Activated CD4-positive, alpha-beta T cell treated with anti-CD3 and anti-CD28 coated beads, Interleukin-2, Interleukin-4, amounts not matched to agents 100 ng/mL and 50 ng/mL, durations not matched to agents 16 hours and 8 hours (primary cell): ENCODE measurements around the gene ADD2.
A peak's percentile ranks its signal among the peaks of the same experiment; 100 is the strongest.

Experiments used
- DNase-seq: peaks from one replicate; pipeline ENCODE4 v3.0.0-alpha.2; 2020; ENCODE audit warnings: low spot score

Gene ADD2

DNA sequence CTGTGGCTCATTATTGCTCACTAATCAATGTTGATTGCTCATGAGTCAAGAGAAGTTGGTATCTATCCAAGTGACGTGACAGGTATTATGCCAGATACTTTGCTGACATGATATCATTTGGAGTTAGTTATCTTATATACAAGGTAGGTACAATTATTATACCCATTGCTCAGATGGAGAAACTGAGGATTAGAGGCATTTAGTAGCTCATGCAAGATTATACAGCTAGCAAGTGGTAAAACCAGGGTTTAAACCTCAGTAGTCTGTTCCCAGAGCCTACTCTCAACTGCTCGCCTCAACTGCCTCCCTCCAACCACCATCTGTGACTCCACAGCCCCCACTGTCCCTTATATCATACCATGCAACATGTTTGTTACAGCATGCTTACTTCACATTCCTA, 16.3 kb upstream of the ADD2 start:
- no peak for DNase-seq

DNA sequence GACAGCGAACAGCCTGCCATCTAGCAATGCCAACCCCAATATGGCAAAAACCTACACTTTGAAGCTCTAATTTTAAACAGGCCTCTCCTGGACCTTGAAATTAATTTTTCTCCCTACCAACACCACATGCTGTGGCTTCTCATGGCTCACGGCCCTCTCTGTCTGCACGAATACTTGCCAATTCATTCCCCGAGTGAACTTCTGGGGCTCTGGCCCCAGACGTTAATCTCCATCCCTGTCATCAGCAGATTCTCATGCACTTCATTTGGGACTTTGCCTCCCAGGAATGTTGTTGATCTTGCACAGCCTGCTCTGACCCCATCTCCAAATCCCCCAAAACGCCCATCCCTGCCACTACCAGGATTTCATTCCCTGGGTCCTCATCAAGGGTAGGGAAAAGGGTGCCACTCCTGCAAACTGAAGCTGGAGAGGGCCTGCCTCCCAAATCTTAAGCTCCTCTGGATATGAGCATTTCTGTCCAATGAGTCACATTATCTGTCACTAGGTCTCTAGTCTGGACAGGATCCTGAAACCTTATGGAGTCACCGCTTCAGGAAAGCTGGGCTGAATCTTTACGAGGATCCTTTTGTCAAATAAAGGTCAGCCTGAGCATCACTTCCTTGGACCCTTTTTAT, 12.0 kb upstream of the ADD2 start:
- DNase-seq = no peak

DNA sequence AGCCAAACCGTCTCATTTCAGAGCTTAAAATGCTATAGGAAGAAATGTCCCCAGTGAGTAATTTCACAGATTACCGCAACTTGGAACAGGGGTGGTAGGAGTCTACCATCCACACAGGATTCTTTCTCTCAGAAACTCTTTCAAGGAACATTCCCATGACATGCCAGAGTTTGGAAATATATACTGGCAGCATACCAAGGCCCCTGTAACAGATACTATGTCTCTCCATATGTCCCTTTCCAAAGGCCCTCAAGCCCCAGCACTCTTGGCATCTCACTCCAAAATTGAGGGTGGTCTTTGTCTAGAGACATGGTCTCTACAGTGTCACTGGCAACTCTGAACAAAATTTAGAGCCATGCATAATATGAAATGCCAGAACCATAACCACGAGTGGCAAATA, 11.5 kb upstream of the ADD2 start:
- DNase-seq = no peak

DNA sequence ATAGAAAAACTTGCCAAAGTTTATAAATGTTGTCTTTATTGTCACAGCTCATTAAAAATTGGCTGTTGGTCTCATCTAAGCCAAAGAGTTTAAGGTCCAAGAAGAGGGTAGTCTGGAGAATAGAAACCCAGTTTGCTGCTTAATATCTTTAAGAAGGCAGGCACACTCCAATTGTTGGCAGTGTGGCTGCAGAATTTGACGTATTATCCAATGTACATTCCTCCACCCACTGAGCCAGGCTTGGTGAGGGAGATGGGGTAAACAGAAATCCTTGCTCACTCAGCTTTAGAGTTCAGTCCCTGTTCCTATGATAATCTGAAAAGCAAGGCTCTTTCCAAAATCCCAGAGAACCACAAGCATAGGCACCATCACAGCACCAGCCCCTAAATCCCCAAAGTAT, 10.7 kb upstream of the ADD2 start:
- no peak for DNase-seq

DNA sequence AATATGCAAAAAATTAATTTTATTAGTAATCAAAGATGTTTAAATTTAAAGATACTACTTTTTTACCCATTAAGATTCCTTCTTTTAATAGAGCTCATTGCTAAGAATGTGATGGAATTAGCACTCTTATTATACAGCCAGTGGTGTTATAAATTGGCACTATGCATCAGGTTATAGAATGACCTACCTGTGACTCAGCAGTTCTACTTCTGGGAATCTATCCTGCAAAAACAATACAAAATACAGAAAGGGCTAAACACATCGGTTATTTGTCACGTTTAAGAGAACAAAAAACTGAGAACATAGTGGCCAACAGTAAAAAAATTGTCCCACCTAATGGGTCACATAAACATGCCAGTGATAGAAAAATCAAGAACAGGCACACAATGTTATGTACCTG, 9.4 kb upstream of the ADD2 start:
- DNase-seq = no peak

DNA sequence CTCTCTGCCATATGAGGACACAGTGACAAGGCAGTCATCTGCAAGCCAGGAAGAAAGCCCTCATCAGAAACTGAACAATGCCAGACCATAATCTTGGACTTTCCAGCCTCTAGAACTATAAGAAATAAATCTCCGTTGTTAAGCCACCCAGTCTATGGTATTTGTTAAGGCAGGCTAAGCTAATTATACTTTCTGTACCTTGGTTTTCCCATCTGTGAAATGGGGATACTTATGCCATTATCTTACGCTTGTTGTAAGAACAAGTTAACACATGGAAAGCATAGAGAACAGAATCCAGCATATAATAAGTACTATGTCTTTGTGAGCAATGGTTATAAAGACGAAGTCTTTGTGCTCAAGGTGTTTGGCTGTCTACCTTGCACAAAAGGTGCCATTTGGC, 8.3 kb upstream of the ADD2 start:
- no peak for DNase-seq

DNA sequence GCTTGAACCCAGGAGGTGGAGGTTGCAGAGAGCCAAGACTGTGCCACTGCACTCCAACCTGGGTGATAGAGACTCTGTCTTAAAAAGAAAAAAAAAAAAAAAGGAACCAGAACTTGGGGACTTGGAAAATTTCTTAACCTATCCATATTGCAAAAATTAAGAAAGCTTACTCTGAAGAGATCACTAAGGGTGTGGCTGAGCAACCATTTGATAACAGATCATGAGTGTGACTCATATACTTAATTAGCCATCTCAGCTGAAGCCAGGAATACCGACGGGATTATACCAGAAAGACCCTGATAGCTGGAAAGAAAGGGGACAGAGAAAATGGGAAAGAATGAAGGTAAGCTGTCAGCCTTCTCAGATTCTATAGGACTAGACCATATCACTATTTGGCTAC, 7.1 kb upstream of the ADD2 start:
- DNase-seq = no peak

DNA sequence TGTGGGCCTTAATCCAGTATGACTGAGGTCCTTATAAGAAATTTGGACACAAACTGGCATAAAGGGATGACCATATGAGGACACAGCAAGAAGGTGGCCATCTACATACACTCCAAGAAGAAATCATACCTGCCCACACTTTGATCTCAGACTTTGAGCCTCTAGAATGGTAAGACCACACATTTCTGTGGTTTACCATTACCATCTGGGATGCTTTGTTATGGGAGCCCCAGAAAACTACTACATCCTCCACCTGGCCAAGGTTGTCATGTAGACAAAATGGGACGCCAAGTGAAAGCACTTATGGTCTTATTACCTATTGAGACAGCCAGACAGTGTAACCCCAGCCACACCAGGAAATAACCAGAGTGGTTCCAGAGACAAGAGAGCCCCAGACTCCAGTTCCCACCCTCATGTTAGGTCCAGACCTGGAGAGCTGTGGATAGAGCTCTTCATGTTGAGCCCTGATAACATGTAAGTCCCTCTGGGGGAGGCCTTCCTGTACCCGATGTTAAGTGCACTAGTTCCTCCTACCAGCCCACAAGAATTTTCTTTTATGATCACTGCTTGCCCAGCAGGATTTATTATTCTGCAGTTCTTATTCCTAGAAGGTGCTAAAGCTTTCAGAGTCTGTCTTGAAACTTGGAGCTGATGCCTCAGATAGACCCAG, 4.6 kb upstream of the ADD2 start:
- DNase-seq = no peak

DNA sequence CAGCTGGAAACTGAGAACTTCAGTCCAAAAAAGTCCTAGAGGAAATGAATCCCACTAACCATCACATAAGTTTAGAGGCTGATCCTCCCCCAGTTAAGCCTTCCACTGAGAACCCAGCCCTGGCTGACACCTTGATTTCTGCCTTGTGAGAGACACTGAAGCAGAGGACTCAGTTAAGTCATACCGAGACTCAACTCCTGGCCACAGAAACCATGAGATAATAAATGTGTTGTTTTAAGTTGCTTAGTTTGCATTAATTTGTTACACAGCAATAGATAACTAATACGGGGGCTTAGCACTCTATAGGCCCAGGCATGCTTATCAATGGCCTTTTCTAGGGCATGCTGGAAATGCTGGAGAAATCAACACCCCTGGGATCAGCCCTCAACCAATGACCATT, 3.4 kb upstream of the ADD2 start:
- peak; percentile 46 for DNase-seq

DNA sequence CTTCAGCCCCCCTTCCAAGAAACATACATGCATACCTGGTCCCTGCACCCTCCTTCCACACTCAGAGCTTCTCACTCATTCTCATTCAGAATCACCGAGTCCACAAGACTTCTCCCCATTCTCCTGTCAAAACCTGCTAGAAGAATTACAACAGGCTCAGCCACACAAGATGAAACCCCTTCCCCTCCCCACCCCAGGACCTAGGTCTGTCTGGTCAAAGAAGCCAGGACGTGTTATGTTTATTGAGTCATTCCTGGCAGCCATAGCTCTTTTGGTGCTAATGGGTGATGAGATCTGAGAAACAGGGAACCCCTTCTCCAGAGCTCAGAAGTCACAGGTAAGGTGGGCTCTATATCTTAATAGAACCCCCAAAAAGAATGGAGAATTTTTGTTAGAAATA, 1.4 kb upstream of the ADD2 start:
- DNase-seq = no peak

DNA sequence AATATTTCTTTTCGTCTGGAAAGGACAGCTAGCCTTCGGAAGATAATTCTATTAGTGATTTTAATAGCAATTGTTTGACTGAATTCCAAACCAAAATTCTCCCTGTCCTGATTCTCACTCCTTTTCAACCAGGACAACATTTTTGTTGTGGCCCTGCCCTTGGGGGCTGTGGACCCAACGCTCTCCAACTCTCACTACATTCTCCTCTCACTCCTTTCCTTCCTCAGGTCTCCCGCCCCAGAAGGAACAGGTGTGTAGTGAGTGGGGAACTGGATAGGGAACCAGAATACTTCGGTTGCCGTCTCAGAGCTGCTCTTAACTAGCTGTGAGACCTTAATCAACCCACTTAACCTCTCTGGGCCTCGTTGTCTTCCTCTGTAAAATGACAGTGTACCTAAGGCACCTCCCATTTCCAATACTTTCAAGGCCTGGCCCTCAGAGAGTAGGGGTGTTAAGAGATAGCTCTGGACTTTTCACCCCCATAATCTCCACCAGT, 638 bp upstream of the ADD2 start:
- no peak for DNase-seq

DNA sequence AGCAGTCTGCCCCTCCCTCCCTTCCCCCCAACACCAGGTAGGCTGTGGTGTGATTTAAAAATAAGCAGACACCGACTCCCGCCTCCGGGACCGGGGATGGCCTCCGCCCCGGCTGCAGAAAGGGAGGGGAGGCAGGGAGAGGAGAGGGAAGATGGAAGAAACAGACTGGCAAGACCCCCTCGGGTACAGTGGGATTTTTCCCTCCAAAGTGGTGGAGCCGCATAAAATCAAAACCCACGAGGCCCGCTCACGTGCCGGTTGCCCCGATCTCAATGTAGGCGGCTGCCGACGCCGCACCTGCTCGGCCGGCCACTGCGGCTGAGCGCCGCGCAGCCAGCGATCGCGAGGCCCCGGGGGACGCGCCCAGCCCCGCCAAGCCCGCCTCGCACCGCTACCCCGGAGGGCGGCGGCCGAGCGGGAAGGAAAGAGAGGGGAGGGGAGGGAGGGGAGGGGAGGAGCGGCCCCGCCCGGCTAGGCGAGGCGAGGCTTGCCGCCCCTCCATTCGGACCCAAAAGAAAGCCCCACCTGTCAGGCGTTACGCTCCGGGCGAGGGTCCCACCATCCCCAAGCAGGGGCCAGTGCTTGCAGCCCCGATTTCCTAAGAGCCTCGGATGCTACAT, 811 bp downstream of the ADD2 start:
- DNase-seq = no peak

DNA sequence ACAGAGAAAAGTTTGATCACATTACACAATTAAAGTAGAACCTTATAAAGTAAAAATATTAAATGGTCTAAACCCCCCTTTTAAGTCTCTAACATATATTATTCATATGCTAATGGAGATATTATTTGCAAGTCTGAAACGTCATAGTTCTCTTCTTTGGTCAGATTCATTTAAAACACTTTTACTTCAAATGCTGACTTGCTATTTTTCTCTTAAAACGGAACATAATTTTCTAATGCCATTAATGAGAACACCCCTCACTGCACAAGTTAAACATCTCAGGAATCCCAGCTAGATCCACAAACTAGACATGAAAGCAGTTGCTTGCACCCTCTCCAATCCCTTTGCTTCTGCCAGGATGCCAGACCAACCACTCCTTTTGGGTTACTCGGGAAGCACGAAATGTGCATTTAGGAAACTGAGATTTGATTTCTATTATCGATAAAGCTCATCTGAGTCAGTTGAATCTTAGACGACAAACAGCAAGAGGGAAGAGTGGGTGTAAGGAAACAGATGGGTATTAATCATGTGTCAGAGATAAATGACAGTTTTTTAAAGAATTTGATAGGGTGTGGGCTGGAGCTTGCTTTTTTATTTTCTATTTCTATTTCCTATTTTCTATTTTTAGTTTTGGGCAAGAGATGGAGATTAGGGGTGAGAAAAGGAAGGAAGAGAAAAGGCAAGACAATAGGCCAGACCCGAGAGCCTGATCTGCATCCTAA, 1.5 kb downstream of the ADD2 start:
- no peak for DNase-seq

DNA sequence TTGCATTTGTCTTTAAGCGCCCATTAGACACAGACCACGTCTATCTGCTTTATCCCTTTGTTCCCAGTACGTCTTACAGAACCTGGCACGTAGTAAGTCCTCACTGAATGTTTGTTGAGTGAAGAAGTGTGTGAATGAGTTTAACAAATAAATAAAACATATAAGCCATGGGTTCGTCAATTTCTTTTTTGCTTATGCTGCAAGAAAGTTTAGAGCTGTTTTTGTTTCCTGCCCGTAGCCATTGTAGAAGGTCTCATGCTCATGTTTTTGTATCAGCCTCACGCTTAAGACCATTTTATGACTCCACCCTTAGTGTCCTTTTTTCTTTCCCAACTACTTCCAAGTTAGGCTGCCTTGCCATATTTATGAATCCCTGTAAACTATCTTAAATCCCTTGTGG, 2.5 kb downstream of the ADD2 start:
- no peak for DNase-seq

DNA sequence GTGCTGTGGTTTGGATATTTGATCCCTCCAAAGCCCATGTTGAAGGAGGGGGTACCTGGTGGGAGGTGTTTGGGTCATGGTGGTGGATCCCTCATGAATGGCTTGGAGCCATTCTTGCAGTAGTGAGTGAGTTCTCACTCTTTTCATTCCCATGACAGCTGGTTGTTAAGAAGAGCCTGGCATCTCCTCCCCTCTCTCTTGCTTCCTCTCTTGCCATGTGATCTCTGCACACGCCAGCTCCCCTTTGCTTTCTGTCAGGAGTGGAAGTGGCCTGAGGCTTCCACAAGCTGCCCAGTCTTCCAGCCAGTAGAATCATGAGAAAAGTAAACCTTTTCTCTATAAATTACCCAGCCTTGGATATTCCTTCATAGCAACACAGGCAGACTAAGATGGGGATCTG, 8.6 kb downstream of the ADD2 start:
- no peak for DNase-seq

DNA sequence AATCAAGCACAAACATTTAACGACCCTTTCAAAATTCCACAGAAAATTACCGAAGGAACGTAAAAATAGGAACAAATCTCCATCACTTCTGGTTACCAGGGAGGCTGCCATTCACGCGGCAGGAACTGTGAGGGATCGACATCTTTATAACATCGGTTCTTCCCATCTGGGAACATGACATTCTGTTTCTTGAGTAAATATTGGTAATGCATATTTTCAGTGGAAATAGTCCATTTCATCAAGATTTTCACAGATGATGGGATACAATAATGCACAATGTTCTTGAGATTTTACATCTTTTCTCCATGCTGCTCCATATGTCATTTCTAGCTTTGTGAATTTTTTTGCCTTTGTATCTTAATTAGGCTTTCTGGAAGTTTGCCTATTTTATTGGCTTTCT, 10.0 kb downstream of the ADD2 start:
- no peak for DNase-seq

DNA sequence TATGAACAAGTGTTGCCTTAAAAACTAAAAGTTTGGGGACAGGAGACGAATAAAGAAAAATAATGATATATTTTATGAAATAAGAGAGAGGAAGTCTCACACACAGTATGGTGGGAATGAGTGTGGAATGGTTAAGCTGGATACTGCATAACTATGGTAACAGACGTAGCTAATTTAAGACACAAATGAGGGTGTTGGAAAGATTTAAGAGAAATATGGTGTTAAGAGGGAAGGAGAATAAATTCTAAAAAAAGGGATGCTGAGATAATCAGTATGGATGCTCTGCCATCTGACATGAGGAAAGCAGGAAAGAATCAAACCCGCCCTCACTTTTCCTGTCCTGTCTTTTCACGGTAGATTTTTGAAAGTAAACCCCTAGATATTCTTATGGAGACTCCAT, 10.6 kb downstream of the ADD2 start:
- no peak for DNase-seq

DNA sequence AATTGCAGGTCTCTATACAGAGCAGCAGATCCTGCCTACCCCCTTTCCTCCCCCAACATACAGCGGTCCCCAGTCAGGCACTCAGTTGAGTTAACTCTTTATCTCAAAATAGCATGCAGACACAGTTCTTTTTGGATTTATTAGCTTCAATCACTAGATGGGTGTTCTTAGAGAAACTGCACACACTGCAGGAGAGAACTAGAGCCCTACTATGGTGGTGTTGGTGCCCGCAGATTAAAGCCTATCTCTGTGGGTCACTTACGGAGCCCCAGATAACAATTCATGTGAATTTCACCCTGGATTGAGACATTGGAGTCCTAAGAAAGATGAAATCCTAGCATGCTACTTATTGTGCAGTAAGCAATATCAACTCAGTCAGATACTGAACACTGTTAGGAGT, 11.9 kb downstream of the ADD2 start:
- DNase-seq = no peak

DNA sequence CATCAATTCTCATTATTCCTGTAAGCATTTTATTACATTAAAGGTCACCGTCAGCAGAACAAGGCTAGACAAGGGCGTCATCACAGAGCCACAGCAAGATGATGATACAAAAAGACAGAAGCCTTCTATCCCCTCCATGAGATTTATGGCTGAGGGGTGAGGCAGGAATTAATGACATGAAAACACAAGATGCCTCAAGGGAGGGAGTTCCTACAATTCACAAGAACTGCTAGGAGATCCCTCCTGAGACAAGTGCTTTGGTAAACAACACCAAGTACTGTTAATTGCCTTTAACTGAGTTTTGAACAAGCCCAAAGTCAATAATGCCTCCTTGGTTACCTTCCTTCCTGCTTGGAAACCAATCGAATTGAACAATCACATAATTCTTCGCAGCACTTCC, 14.1 kb downstream of the ADD2 start:
- no peak for DNase-seq

DNA sequence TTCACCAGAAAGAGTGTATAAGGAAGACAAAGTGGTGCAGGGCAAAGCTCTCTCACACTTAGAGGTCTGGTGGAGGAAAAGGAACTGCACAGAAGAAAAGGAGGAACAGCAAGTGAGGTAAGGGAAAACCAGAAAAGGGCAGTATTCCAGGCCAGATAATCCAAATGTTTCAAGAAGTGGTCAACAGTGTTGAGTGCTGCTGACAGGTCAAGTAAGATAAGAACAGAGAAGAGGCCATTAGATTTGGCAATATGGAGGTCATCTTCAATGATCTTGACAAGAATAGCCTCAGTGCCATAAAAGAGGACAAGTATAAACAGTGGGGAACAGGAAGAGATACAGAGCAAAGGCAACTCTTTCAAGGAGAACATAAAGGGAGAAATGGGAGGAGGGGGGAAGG, 15.0 kb downstream of the ADD2 start:
- no peak for DNase-seq

DNA sequence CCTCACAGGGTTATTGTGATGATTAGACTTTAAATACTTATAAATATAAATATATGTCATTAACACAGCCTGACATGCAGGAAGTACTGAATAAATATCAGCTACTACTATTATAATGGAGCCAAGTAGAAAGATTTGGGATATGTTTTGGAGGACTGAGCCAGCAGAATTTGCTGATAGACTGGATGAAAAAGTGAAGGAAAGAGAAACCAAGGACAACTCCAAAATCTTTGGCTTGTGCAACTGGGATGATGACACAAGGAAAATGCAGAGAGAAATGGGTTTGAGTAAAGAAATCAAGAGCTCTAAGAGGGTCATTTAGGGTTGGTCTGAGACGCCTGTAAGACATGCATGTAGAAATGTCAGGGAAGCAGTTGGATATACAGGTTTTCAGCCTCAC, 15.6 kb downstream of the ADD2 start:
- no peak for DNase-seq

DNA sequence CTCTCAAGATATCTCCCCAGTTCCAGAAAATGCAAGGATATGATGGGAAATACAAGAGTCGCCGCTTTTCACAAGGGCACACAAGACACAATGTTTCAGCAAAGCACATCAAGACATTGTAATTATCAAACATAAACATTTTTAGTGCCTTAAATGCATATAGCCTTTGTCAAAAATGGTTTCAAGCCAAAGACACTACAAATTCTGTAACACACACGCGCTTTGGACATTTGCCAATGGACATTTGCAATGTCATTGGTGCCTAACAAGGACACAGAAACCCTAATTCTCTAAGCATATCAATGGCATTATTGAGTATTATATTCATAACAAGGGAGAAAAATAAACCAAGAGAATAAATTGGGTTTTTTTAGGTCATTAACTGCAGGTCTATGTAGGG, 16.1 kb downstream of the ADD2 start:
- DNase-seq = no peak

DNA sequence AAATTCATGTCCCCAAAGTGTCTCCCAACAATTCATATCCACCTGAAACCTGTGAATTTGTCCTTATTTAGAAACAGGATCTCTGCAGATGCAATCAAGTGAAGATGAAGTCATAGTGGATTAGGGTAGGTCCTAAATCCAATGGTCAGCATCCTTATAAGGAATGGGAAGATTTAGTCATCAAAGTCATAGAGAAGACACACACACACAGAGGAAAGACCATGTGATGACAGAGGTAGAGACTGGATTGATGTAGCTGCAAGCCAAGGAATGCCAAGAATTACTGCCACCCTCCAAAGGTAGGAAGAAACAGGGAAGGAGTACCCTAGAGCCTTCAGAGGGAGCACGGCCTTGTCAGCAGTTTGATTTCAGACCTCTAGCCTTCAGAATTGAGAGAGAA, 17.7 kb downstream of the ADD2 start:
- DNase-seq = no peak
